GM21529 (cell line): ENCODE measurements around the gene CTSS.
"Not testable (repeated sequence)": the region's sequence is repeated elsewhere in the genome, so short reads cannot be mapped to it uniquely, and the experiment has no call there.

ENCODE experiments used
- ATAC-seq: cut with Tn5 transposase; IDR thresholded peaks from one replicate; pipeline ENCODE4 v1.9.1; 2021; ENCODE audit not compliant: unreplicated experiment

CTSS gene

DNA sequence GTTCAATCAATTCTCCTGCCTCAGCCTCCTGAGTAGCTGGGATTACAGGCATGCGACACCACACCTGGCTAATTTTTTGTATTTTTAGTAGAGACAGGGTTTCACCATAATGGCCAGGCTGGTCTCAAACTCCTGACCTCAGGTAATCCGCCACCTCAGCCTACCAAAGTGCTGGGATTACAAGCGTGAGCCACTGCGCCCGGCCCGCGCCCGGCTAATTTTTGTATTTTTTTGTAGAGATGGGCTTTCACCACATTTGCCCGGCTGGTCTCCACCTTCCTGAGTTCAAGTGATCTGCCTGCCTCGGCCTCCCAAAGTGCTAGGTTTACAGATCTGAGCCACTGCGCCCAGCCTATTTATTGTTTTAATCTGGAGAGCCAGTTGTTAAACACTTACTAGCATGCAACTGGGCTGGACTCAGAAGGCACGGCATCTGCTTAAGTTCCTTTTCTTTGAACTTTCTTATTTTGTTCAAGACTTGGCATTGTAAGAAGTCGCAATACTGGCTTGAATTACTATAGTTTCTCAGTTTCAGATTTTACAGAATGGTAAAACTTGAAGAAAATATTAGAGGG, 10.4 kb upstream of the CTSS start:
- ATAC-seq = not testable (repeated sequence)

- no peak for ATAC-seq
Observed at GRCh38 chr1:150775276-150775675, 9.7 kb upstream of the CTSS start.

- ATAC-seq = no peak
Observed at GRCh38 chr1:150772326-150772725, 6.7 kb upstream of the CTSS start.

GRCh38 chr1:150767704-150768103, 2.1 kb upstream of the CTSS start:
- not testable (repeated sequence) for ATAC-seq

GRCh38 chr1:150765977-150766301, 361 bp upstream of the CTSS start:
- ATAC-seq = peak; percentile 5

- ATAC-seq = no peak
Observed at GRCh38 chr1:150764617-150765101, 919 bp downstream of the CTSS start.

GRCh38 chr1:150763018-150763417, 2.6 kb downstream of the CTSS start:
- no peak for ATAC-seq

DNA sequence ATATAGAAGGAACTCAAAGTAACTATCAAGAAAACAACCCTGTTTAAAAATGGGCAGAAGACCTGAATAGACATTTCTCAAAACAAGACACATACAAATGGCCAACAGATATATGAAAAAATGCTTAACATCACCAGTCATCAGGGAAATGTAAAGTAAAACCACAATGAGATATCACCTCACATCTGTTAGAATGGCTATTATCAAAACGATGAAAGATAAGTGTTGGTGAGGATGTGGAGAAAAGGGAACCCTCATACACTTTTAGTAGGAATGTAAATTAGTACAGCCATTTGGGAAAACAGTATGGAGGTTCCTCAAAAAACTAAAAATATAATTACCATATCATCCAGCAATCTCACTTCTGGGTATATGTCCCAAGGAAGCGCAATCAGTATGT, 3.0 kb downstream of the CTSS start:
- ATAC-seq = no peak

DNA sequence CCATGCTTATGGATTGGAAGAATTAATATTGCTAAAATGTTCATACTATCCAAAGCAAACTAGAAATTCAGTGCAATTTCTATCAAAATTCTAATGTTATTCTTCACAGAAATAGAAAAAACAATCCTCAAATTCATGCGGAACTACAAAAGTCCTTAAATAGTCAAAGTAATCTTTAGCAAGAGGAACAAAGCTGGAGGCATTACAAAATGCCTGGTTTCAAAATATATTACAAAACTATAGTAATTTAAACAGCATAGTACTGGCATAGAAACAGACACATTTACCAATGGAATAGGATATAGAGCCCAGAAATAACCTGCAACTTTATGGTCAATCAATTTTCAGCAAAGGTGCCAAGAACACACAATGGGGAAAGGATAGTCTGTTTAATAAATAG, 3.8 kb downstream of the CTSS start:
- ATAC-seq = no peak

DNA sequence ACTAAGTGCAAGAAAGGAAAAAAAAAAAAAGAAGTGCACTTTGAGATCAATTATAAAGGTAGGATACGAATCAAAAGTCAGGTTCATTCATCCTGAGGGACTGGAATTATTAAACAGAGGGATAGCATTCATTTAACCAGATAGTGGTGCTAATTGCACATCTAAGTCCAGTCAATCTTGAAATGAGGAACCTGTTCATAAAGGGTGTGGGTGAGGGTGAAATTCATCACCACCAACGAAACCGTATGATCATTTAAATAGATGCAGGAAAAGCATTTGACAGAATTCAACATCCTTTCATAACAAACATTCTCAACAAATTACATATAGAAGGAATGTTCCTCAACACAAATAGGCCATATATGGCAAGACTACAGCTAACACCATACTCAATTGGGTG, 5.6 kb downstream of the CTSS start:
- no peak for ATAC-seq

GRCh38 chr1:150753416-150753815, 12.2 kb downstream of the CTSS start:
- ATAC-seq = no peak

- ATAC-seq = no peak
Observed at GRCh38 chr1:150751443-150751842, 14.1 kb downstream of the CTSS start.

DNA sequence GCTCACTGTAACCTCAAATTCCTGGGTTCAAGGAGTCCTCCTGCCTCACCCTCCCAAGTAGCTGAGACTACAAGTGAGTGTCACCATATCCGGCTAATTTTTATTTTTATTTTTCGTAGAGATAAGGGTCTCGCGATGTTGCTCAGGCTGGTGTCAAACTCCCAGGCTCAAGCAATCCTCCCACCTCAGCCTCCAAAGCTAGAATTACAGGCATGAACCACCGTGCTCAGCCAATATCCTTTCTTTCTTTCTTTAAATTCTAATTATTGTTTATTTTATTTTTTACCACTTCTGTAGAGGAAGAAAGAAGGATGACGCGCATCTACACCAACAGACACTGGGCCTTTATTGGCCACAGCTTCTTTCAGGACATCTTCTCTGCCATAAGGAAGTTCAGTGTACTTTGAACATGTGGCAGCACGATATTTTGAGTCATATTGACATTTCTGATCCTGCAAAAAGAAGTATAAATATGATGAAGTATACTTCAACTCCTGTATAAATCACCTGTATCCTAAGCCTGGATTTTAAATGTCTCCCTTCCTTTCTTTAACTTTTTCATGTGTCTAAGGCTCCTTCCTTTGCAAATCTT, 15.8 kb downstream of the CTSS start:
- ATAC-seq = no peak

GRCh38 chr1:150748878-150749719, 16.5 kb downstream of the CTSS start:
- ATAC-seq = no peak

DNA sequence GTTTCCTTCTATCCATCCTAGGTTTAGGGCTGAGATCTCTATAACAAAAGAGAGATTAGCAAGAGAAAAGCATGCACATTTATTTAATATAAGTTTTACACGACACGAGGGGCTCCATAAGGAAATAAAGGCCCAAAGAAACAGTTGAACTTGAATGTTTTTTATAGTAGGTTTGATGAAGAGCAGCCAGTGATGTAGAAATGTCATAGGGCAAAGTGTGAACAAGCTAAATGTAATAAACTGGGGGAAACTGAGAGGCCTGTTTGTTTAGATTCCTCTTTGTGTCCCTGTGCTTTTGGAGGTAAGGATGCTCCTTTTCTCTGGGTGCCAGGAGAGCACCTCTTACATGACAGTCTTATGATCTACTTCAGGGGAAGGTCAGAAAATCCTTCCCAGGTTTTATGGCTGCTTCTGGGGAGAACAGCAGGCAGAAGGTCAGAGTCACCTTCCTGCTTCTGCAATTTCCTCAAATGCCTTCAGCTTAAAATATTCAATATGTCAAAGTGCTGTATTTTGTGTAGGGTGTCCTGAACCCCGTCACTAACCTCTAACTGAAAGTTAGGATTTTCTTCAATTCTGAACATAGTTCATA, 35.4 kb downstream of the CTSS start:
- no peak for ATAC-seq

GRCh38 chr1:150724336-150724735, 41.2 kb downstream of the CTSS start:
- ATAC-seq = no peak

DNA sequence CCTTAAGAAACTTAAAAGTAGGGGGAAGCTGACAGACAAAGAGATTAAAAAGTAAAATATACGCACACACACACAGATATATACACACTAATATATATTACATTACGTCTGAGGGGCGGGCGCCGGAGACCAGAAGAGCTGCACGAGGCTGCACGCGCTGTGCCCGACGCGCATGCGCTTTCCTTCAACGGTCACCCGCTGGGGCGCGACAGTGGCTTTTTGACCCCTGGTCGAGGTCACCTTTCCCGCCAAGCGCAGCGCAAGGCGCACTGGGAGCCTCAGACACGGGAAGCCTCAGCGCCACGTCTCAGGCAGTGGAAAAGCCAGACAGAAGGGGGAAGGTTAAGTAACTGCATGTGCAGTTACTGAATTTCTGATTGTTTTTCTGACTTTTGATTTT, 44.9 kb downstream of the CTSS start, which contains the start of gene HORMAD1:
Gene HORMAD1, minus strand, starts transcription at position 193 of the 400 bp plus-strand sequence. CDS start 1,390 bp downstream, outside the sequence.
- no peak for ATAC-seq

DNA sequence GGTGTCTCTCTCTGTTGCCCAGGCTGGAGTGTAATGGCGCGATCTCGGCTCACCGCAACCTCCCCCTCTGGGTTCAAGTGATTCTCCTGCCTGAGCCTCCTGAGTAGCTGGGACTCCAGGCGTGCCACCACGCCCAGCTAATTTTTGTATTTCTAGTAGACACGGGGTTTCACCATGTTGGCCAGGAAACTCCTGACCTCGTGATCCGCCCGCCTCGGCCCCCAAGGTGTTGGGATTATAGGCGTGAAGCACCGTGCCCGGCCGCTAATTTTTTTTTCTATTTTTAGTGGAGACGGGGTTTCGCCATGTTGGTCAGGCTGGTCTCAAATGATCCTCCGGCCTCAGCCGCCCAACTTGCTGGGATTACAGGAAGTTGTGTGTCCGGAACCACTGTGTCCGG, 45.5 kb downstream of the CTSS start:
- no peak for ATAC-seq

DNA sequence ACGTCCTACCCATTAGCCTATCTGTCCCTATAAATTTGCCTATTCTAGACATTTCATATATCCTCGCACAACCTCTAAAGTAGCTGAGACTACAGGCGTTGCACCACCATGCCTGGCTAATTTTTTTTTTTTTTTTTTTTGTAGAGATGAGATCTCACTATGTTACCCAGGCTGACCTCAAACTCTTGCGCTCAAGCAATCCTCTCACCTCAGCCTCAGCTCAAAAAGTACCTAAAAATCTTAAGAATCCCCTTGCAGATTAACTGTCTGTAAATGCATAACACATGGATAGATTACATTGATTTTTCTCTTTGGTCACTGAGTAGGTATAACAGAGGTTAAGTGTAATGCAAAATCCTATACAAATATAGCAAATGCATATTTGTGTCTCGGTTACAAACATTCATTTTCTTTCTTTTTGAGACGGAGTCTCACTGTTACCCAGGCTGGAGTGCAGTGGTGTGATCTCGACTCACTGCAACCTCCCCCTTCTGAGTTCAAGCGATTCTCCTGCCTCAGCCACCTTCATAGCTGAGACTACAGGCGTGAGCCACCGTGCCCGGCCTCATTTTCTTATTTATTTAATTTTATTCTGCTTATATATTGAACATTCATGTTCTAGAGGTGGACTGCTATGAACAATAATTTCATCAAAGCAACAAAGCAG, 47.2 kb downstream of the CTSS start:
- no peak for ATAC-seq

DNA sequence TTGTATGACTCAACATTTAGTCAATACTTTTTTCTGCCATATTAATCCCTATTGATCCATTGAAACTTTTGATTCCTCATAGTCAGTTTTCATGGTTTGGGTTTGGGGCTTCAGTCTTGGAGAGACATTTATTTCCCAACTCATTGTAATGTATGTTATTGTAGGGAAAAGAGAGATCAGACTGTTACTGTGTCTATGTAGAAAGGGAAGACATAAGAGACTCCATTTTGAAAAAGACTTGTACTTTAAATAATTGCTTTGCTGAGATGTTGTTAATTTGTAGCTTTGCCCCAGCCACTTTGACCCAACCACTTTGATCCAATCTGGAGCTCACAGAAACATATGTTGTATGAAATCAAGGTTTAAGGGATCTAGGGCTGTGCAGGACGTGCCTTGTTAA, 56.5 kb downstream of the CTSS start:
- not testable (repeated sequence) for ATAC-seq

DNA sequence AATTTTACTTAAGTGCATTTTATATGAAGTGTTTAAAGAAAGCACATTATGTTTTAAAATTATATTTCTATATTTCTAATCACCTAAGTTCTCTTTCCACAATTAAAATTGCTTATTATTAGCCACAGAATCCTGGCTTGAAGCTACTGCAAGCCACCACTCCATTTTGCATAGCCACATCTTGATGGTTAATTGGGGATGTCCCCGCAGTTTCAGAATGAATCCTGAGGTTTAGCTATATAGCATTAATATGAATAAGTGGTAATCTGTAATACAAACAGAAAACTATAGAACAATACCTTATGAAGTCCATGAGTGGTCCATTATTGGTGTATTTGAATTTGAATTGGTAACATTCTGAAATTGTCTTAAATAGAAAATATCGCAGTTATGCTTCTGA, 57.0 kb downstream of the CTSS start:
- no peak for ATAC-seq
